Endothelial cell of umbilical vein (primary cell): ENCODE data around the gene MACROD2. TPM values are rescaled to one million over a fixed set of nuclear protein-coding genes. Genes with fewer than 3 reads are reported as not detected.

Source experiments
- BruUV-seq: library from RNA; stranded (reverse); fragments of 400-500 nt; replicated peaks from 2 replicates; lab custom pipeline; 2021; lab: Mats Ljungman, UMichigan
- CTCF ChIA-PET: fragments of 300-600, 350-600 bp; sonication (Branson Sonifier 250); formaldehyde crosslinking; loops from one replicate; lab custom pipeline; 2021; ENCODE audit warnings: antibody characterized with exemption, inconsistent platforms; lab: Charles Lee
- POLR2A ChIA-PET: fragments of 300-600, 350-600 bp; sonication (Branson Sonifier 250); formaldehyde crosslinking; loops from one replicate; lab custom pipeline; 2021; ENCODE audit warnings: antibody characterized with exemption, inconsistent platforms; lab: Charles Lee
- DNase-seq: peaks from one replicate; pipeline ENCODE4 v3.0.0-alpha.2; 2011; ENCODE audit warnings: low read depth, low spot score
- FAIRE-seq: peaks from 2 replicates; lab custom pipeline; 2011; peaks lifted over from hg19 to GRCh38; lab: Jason Lieb, UNC
- H2AFZ ChIP-seq: 2 replicates; pipeline ENCODE4 v1.6.0; 2012; ENCODE audit warnings: low read depth, low read length, control low read depth, inconsistent platforms
- H3K27ac ChIP-seq: 2 replicates; pipeline ENCODE4 v1.5.1; 2011; ENCODE audit warnings: low read depth, mild to moderate bottlenecking, control low read depth, low read length, moderate library complexity; ENCODE audit not compliant: insufficient read depth
- H3K27me3 ChIP-seq, 2 experiments: 2 replicates each; pipeline versions ENCODE4 v1.6.0 to v1.6.1; 2011; ENCODE audit warnings: low read length in 2 of 2, mixed read lengths in 1 of 2; ENCODE audit not compliant: control insufficient read depth in 2 of 2, insufficient read depth in 2 of 2
- H3K36me3 ChIP-seq, 2 experiments: 2 replicates in 1 of 2; 3 replicates in 1 of 2; pipeline ENCODE4 v1.5.1; 2011; ENCODE audit warnings: low read length in 2 of 2, mild to moderate bottlenecking in 1 of 2, moderate library complexity in 1 of 2; ENCODE audit not compliant: control insufficient read depth in 2 of 2, insufficient read depth in 2 of 2; ENCODE audit errors: extremely low read depth in 1 of 2
- H3K4me1 ChIP-seq: 3 replicates; pipeline ENCODE4 v1.5.1; 2011; ENCODE audit warnings: mild to moderate bottlenecking, low read length; ENCODE audit not compliant: control insufficient read depth, insufficient read depth; ENCODE audit errors: extremely low read depth
- H3K4me2 ChIP-seq: 2 replicates; pipeline ENCODE4 v1.6.1; 2011; ENCODE audit warnings: low read length, control low read depth, mixed read lengths; ENCODE audit not compliant: insufficient read depth
- H3K4me3 ChIP-seq, 3 experiments: fragments of 200-600 bp in 1 of 3; sonication (generic), shearing (Covaris generic) in 1 of 3; replicated peaks in 1 of 3; 2 replicates each; pipeline ENCODE4 v1.5.1; 2011 to 2016; ENCODE audit warnings: control low read depth in 3 of 3, low read length in 3 of 3, mild to moderate bottlenecking in 2 of 3, inconsistent platforms in 1 of 3, low read depth in 1 of 3, moderate library complexity in 1 of 3; ENCODE audit not compliant: insufficient read depth in 1 of 3
- H3K79me2 ChIP-seq: 2 replicates; pipeline ENCODE4 v1.6.0; 2012; ENCODE audit warnings: low read length, inconsistent platforms; ENCODE audit not compliant: control insufficient read depth, insufficient read depth
- H3K9ac ChIP-seq: replicated peaks from 2 replicates; pipeline ENCODE3; 2011; ENCODE audit warnings: low read length, control low read depth; ENCODE audit not compliant: insufficient read depth; ENCODE audit errors: extremely low read depth
- H3K9me1 ChIP-seq: replicated peaks from 3 replicates; pipeline ENCODE4 v1.6.0; 2011; ENCODE audit warnings: mild to moderate bottlenecking, low read length; ENCODE audit not compliant: control insufficient read depth, insufficient read depth; ENCODE audit errors: extremely low read depth
- H3K9me3 ChIP-seq: replicated peaks from 2 replicates; pipeline ENCODE4 v1.5.1; 2012; ENCODE audit warnings: low read length, inconsistent platforms; ENCODE audit not compliant: control insufficient read depth, insufficient read depth
- H4K20me1 ChIP-seq: replicated peaks from 2 replicates; pipeline ENCODE3; 2011; ENCODE audit warnings: mild to moderate bottlenecking, low read length; ENCODE audit not compliant: control insufficient read depth, insufficient read depth; ENCODE audit errors: extremely low read depth
- EZH2 ChIP-seq: IDR thresholded peaks from 2 replicates; pipeline ENCODE4 v1.6.1; 2012; ENCODE audit warnings: borderline replicate concordance, low read depth, mild to moderate bottlenecking, moderate library complexity, low read length, inconsistent platforms; ENCODE audit not compliant: severe bottlenecking
- FOS ChIP-seq: IDR thresholded peaks from 2 replicates; pipeline ENCODE4 v1.6.1; 2011; ENCODE audit warnings: mild to moderate bottlenecking, low read length, moderate library complexity, borderline replicate concordance; ENCODE audit not compliant: insufficient read depth
- GATA2 ChIP-seq: IDR thresholded peaks from 2 replicates; pipeline ENCODE4 v1.7.0; 2011; ENCODE audit warnings: low read depth, mild to moderate bottlenecking, moderate library complexity, mixed read lengths, low read length; ENCODE audit not compliant: insufficient read length, insufficient read depth
- JUN ChIP-seq: IDR thresholded peaks from 2 replicates; pipeline ENCODE4 v1.6.1; 2011; ENCODE audit warnings: borderline replicate concordance, low read depth; ENCODE audit not compliant: insufficient read length, insufficient read depth
- MYC ChIP-seq: IDR thresholded peaks from one replicate; pipeline ENCODE4 v1.6.1; 2011; ENCODE audit warnings: mild to moderate bottlenecking, low read depth, low read length
- POLR2A ChIP-seq: IDR thresholded peaks from 2 replicates; pipeline ENCODE4 v1.6.1; 2012; ENCODE audit warnings: low read depth, mild to moderate bottlenecking, control low read depth, low read length
- POLR2AphosphoS5 ChIP-seq: IDR thresholded peaks from 2 replicates; pipeline ENCODE4 v1.6.1; 2012; ENCODE audit warnings: low read depth, mild to moderate bottlenecking, control low read depth, low read length, moderate library complexity; ENCODE audit not compliant: insufficient read depth
- dilution Hi-C: fragments of 300-500 bp; cut with MboI; formaldehyde crosslinking; loops from one replicate; pipeline ENCODE4 v1.15.0; 2019; ENCODE audit warnings: low sequenced_read_pairs; ENCODE audit not compliant: extremely low pct_ligation_motif_present
- intact Hi-C: fragments of 100-400 bp; cut with micrococcal nuclease; formaldehyde crosslinking; loops from one replicate; pipeline ENCODE4 v1.10.0; 2022
- polyA plus RNA-seq, 4 experiments: library from polyadenylated mRNA; depleted of rRNA in 3 of 4; stranded (reverse) in 3 of 4; unstranded in 1 of 4; fragments of >200 nt; gene quantifications; 2 replicates each; pipeline versions ENCODE4 v1.2.1 to v1.2.3, GENCODE V29; 2011 to 2012; ENCODE audit warnings: missing spikeins in 1 of 4
- total RNA-seq: library from RNA; stranded (reverse); gene quantifications from 2 replicates; pipeline ENCODE4 v1.2.3, GENCODE V29; 2021
- TF ChIP-seq, protein P1 (sequence below): IDR thresholded peaks from 2 replicates; pipeline ENCODE4 v1.6.1; 2011; ENCODE audit not compliant: insufficient read depth, insufficient read length
- TF ChIP-seq, protein P2 (sequence below), 2 donors: IDR thresholded peaks; 1 replicate in 1 of 2; 2 replicates in 1 of 2; pipeline ENCODE4 v1.5.1; 2011; ENCODE audit warnings: low read length in 2 of 2, mild to moderate bottlenecking in 2 of 2, moderate library complexity in 2 of 2, control low read depth in 1 of 2, inconsistent platforms in 1 of 2, low read depth in 1 of 2; ENCODE audit not compliant: insufficient read depth in 1 of 2; ENCODE audit errors: extremely low read depth in 1 of 2

The MACROD2 gene
- total and polyA plus RNA-seq, 2 donors (not counting 3 experiments of a cell fraction or from before 2014, with no cell fraction given) = 0.11 to 0.73 TPM

DNA sequence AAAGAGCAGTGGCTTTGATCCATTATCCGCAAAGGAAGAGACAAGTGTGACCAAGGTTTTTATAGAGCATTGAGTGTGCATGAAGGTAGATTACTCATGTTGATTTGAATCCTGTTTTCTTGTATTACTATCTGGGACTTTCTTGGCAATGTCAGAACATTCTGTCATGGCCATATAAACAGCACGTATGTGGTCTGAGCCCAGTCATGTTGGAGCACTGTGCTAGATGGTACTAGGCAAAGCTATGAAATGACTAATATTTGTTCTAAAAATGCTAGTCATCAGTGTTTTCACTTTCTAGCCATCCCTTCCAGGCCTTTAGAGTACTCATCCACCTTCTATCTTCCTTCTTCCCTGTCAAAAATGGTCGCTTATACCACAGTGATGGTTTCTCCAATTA is 620.7 kb downstream of the MACROD2 start:
- no peaks in the 10 kb centered on the region for H3K4me1 ChIP-seq
- FAIRE-seq = no peak
- no peak overlapping the region for H3K9ac ChIP-seq
- H3K27me3 ChIP-seq = no peaks in the 10 kb centered on the region
- no peak overlapping the region for H3K4me3 ChIP-seq
- no TSS peak for BruUV-seq
- H3K79me2 ChIP-seq = no peaks in the 10 kb centered on the region
- no peak overlapping the region for H3K4me2 ChIP-seq
- H2AFZ ChIP-seq = no peak overlapping the region
- CTCF ChIA-PET = interaction anchor here (1.5 kb wide), 1 partner anchor 278 kb away, joined by 4 read pairs; the partner anchor contains the start of gene FLRT3
- H3K9me1 ChIP-seq = no peaks in the 10 kb centered on the region
- no peak overlapping the region for H3K27ac ChIP-seq
- dilution Hi-C loops (no loop called here), intact Hi-C loops (no loop called here)
- POLR2A ChIA-PET = no interaction called here
- no peaks in the 10 kb centered on the region for H4K20me1 ChIP-seq
- H3K36me3 ChIP-seq = no peaks in the 10 kb centered on the region
- TF ChIP-seq, protein P1, sequence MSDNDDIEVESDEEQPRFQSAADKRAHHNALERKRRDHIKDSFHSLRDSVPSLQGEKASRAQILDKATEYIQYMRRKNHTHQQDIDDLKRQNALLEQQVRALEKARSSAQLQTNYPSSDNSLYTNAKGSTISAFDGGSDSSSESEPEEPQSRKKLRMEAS = no peak
- no peak for TF ChIP-seq GATA2
- no peak for TF ChIP-seq POLR2A
- TF ChIP-seq MYC = no peak
- no peak for TF ChIP-seq EZH2
- TF ChIP-seq POLR2AphosphoS5 = no peak
- TF ChIP-seq FOS = no peak
- TF ChIP-seq, protein P2, sequence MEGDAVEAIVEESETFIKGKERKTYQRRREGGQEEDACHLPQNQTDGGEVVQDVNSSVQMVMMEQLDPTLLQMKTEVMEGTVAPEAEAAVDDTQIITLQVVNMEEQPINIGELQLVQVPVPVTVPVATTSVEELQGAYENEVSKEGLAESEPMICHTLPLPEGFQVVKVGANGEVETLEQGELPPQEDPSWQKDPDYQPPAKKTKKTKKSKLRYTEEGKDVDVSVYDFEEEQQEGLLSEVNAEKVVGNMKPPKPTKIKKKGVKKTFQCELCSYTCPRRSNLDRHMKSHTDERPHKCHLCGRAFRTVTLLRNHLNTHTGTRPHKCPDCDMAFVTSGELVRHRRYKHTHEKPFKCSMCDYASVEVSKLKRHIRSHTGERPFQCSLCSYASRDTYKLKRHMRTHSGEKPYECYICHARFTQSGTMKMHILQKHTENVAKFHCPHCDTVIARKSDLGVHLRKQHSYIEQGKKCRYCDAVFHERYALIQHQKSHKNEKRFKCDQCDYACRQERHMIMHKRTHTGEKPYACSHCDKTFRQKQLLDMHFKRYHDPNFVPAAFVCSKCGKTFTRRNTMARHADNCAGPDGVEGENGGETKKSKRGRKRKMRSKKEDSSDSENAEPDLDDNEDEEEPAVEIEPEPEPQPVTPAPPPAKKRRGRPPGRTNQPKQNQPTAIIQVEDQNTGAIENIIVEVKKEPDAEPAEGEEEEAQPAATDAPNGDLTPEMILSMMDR (IDR thresholded peaks at IDR 0.05; ENCODE audit: extremely low read depth in 1 of 2, insufficient read depth in 1 of 2, low read depth in 1 of 2, low read length in 2 of 2) = no peak
- TF ChIP-seq JUN = no peak
- no peak for DNase-seq
- H3K9me3 ChIP-seq = no peaks in the 10 kb centered on the region
